Endothelial cell of umbilical vein (primary cell): ENCODE measurements around the gene MTCH2. TPM values are rescaled to one million over a fixed set of nuclear protein-coding genes. Genes with fewer than 3 reads are reported as not detected.

ENCODE experiments used
- BruUV-seq: library from RNA; stranded (reverse); fragments of 400-500 nt; replicated peaks from 2 replicates; lab custom pipeline; 2021; lab: Mats Ljungman, UMichigan
- CTCF ChIA-PET: fragments of 300-600, 350-600 bp; sonication (Branson Sonifier 250); formaldehyde crosslinking; loops from one replicate; lab custom pipeline; 2021; ENCODE audit warnings: antibody characterized with exemption, inconsistent platforms; lab: Charles Lee
- POLR2A ChIA-PET: fragments of 300-600, 350-600 bp; sonication (Branson Sonifier 250); formaldehyde crosslinking; loops from one replicate; lab custom pipeline; 2021; ENCODE audit warnings: antibody characterized with exemption, inconsistent platforms; lab: Charles Lee
- DNase-seq: peaks from one replicate; pipeline ENCODE4 v3.0.0-alpha.2; 2011; ENCODE audit warnings: low read depth, low spot score
- FAIRE-seq: peaks from 2 replicates; lab custom pipeline; 2011; peaks lifted over from hg19 to GRCh38; lab: Jason Lieb, UNC
- H2AFZ ChIP-seq: 2 replicates; pipeline ENCODE4 v1.6.0; 2012; ENCODE audit warnings: low read depth, low read length, control low read depth, inconsistent platforms
- H3K27ac ChIP-seq: 2 replicates; pipeline ENCODE4 v1.5.1; 2011; ENCODE audit warnings: low read depth, mild to moderate bottlenecking, control low read depth, low read length, moderate library complexity; ENCODE audit not compliant: insufficient read depth
- H3K27me3 ChIP-seq, 2 experiments: 2 replicates each; pipeline versions ENCODE4 v1.6.0 to v1.6.1; 2011; ENCODE audit warnings: low read length in 2 of 2, mixed read lengths in 1 of 2; ENCODE audit not compliant: control insufficient read depth in 2 of 2, insufficient read depth in 2 of 2
- H3K36me3 ChIP-seq, 2 experiments: 2 replicates in 1 of 2; 3 replicates in 1 of 2; pipeline ENCODE4 v1.5.1; 2011; ENCODE audit warnings: low read length in 2 of 2, mild to moderate bottlenecking in 1 of 2, moderate library complexity in 1 of 2; ENCODE audit not compliant: control insufficient read depth in 2 of 2, insufficient read depth in 2 of 2; ENCODE audit errors: extremely low read depth in 1 of 2
- H3K4me1 ChIP-seq: 3 replicates; pipeline ENCODE4 v1.5.1; 2011; ENCODE audit warnings: mild to moderate bottlenecking, low read length; ENCODE audit not compliant: control insufficient read depth, insufficient read depth; ENCODE audit errors: extremely low read depth
- H3K4me2 ChIP-seq: 2 replicates; pipeline ENCODE4 v1.6.1; 2011; ENCODE audit warnings: low read length, control low read depth, mixed read lengths; ENCODE audit not compliant: insufficient read depth
- H3K4me3 ChIP-seq, 3 experiments: fragments of 200-600 bp in 1 of 3; sonication (generic), shearing (Covaris generic) in 1 of 3; replicated peaks in 1 of 3; 2 replicates each; pipeline ENCODE4 v1.5.1; 2011 to 2016; ENCODE audit warnings: control low read depth in 3 of 3, low read length in 3 of 3, mild to moderate bottlenecking in 2 of 3, inconsistent platforms in 1 of 3, low read depth in 1 of 3, moderate library complexity in 1 of 3; ENCODE audit not compliant: insufficient read depth in 1 of 3
- H3K79me2 ChIP-seq: 2 replicates; pipeline ENCODE4 v1.6.0; 2012; ENCODE audit warnings: low read length, inconsistent platforms; ENCODE audit not compliant: control insufficient read depth, insufficient read depth
- H3K9ac ChIP-seq: replicated peaks from 2 replicates; pipeline ENCODE3; 2011; ENCODE audit warnings: low read length, control low read depth; ENCODE audit not compliant: insufficient read depth; ENCODE audit errors: extremely low read depth
- H3K9me1 ChIP-seq: replicated peaks from 3 replicates; pipeline ENCODE4 v1.6.0; 2011; ENCODE audit warnings: mild to moderate bottlenecking, low read length; ENCODE audit not compliant: control insufficient read depth, insufficient read depth; ENCODE audit errors: extremely low read depth
- H3K9me3 ChIP-seq: replicated peaks from 2 replicates; pipeline ENCODE4 v1.5.1; 2012; ENCODE audit warnings: low read length, inconsistent platforms; ENCODE audit not compliant: control insufficient read depth, insufficient read depth
- H4K20me1 ChIP-seq: replicated peaks from 2 replicates; pipeline ENCODE3; 2011; ENCODE audit warnings: mild to moderate bottlenecking, low read length; ENCODE audit not compliant: control insufficient read depth, insufficient read depth; ENCODE audit errors: extremely low read depth
- CTCF ChIP-seq, 2 donors: IDR thresholded peaks; 1 replicate in 1 of 2; 2 replicates in 1 of 2; pipeline ENCODE4 v1.5.1; 2011; ENCODE audit warnings: low read length in 2 of 2, mild to moderate bottlenecking in 2 of 2, moderate library complexity in 2 of 2, control low read depth in 1 of 2, inconsistent platforms in 1 of 2, low read depth in 1 of 2; ENCODE audit not compliant: insufficient read depth in 1 of 2; ENCODE audit errors: extremely low read depth in 1 of 2
- EZH2 ChIP-seq: IDR thresholded peaks from 2 replicates; pipeline ENCODE4 v1.6.1; 2012; ENCODE audit warnings: borderline replicate concordance, low read depth, mild to moderate bottlenecking, moderate library complexity, low read length, inconsistent platforms; ENCODE audit not compliant: severe bottlenecking
- FOS ChIP-seq: IDR thresholded peaks from 2 replicates; pipeline ENCODE4 v1.6.1; 2011; ENCODE audit warnings: mild to moderate bottlenecking, low read length, moderate library complexity, borderline replicate concordance; ENCODE audit not compliant: insufficient read depth
- GATA2 ChIP-seq: IDR thresholded peaks from 2 replicates; pipeline ENCODE4 v1.7.0; 2011; ENCODE audit warnings: low read depth, mild to moderate bottlenecking, moderate library complexity, mixed read lengths, low read length; ENCODE audit not compliant: insufficient read length, insufficient read depth
- JUN ChIP-seq: IDR thresholded peaks from 2 replicates; pipeline ENCODE4 v1.6.1; 2011; ENCODE audit warnings: borderline replicate concordance, low read depth; ENCODE audit not compliant: insufficient read length, insufficient read depth
- MYC ChIP-seq: IDR thresholded peaks from one replicate; pipeline ENCODE4 v1.6.1; 2011; ENCODE audit warnings: mild to moderate bottlenecking, low read depth, low read length
- POLR2A ChIP-seq: IDR thresholded peaks from 2 replicates; pipeline ENCODE4 v1.6.1; 2012; ENCODE audit warnings: low read depth, mild to moderate bottlenecking, control low read depth, low read length
- POLR2AphosphoS5 ChIP-seq: IDR thresholded peaks from 2 replicates; pipeline ENCODE4 v1.6.1; 2012; ENCODE audit warnings: low read depth, mild to moderate bottlenecking, control low read depth, low read length, moderate library complexity; ENCODE audit not compliant: insufficient read depth
- dilution Hi-C: fragments of 300-500 bp; cut with MboI; formaldehyde crosslinking; loops from one replicate; pipeline ENCODE4 v1.15.0; 2019; ENCODE audit warnings: low sequenced_read_pairs; ENCODE audit not compliant: extremely low pct_ligation_motif_present
- intact Hi-C: fragments of 100-400 bp; cut with micrococcal nuclease; formaldehyde crosslinking; loops from one replicate; pipeline ENCODE4 v1.10.0; 2022
- polyA plus RNA-seq, 4 experiments: library from polyadenylated mRNA; depleted of rRNA in 3 of 4; stranded (reverse) in 3 of 4; unstranded in 1 of 4; fragments of >200 nt; gene quantifications; 2 replicates each; pipeline versions ENCODE4 v1.2.1 to v1.2.3, GENCODE V29; 2011 to 2012; ENCODE audit warnings: missing spikeins in 1 of 4
- total RNA-seq: library from RNA; stranded (reverse); gene quantifications from 2 replicates; pipeline ENCODE4 v1.2.3, GENCODE V29; 2021
- TF ChIP-seq, protein P1 (sequence below): IDR thresholded peaks from 2 replicates; pipeline ENCODE4 v1.6.1; 2011; ENCODE audit not compliant: insufficient read depth, insufficient read length

Gene MTCH2
- total and polyA plus RNA-seq, 2 donors (not counting 3 experiments of a cell fraction or from before 2014, with no cell fraction given) = 138 to 144 TPM

DNA sequence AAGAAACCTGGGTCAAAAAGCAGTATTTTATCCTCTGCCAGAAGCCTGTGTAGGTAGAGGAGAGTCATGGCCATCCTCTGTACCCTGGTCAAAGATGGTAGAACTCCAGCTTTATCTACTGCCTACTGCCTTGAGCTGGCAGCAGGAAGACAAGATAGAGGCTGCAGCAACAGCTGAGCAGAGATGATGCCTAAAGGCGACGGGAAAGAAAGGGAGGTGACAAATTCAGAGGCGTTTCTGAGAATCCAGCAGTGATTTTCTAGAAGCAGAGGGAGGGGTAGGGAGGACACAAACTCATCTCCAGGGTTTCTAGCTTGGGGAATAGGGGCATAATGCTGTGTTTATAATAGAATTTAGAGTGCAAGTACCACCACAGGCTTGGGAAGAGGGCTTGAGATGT, 32.7 kb downstream of the MTCH2 start:
- CTCF ChIA-PET = no interaction called here
- Histone ChIP-seq H3K9me1 (no peaks in the 10 kb centered on the region), H3K4me2 (no peak overlapping the region), H3K9ac (no peak overlapping the region), H2AFZ (no peak overlapping the region), H3K4me1 (no peaks in the 10 kb centered on the region), H3K27ac (no peak overlapping the region), H4K20me1 (no peaks in the 10 kb centered on the region), H3K9me3 (no peaks in the 10 kb centered on the region), H3K4me3 (no peak overlapping the region), H3K79me2 (no peaks in the 10 kb centered on the region), H3K27me3 (peaks cover 0 to 3% of the 10 kb centered on the region in 2 experiments), H3K36me3 (no peaks in the 10 kb centered on the region)
- dilution Hi-C loops (no loop called here), intact Hi-C loops (no loop called here)
- no peak for TF ChIP-seq FOS
- no peak for FAIRE-seq
- no peak for DNase-seq
- no TSS peak for BruUV-seq
- POLR2A ChIA-PET = no interaction called here

DNA sequence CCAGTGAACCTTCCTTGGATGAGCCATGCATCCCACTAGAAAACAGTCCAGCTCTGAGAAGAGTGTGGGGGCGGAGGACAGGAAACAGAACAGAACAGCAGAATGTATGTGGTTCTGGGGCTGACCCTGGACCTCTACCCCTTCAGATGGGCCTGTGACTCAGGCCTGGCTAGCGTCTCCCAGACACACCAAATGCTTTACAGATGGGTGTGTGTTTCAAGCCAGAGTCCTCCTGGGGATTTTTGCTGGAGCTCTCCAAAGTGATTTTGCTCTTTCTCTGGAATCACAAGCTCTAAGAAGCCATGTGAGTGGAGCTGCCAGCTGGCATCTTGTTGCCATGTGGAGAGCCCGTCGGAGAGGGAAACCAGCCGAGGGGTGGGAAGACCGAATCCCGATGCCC, 35.0 kb downstream of the MTCH2 start:
- TF ChIP-seq FOS = no peak
- no peak for TF ChIP-seq GATA2
- TF ChIP-seq MYC = no peak
- TF ChIP-seq, protein P1, sequence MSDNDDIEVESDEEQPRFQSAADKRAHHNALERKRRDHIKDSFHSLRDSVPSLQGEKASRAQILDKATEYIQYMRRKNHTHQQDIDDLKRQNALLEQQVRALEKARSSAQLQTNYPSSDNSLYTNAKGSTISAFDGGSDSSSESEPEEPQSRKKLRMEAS = no peak
- no peak for TF ChIP-seq POLR2A
- no peak for TF ChIP-seq POLR2AphosphoS5
- TF ChIP-seq JUN = no peak
- no peak for TF ChIP-seq CTCF (IDR thresholded peaks at IDR 0.05; ENCODE audit: extremely low read depth in 1 of 2, insufficient read depth in 1 of 2, low read depth in 1 of 2, low read length in 2 of 2)
- no peak for TF ChIP-seq EZH2
- peaks cover 0 to 3% of the 10 kb centered on the region in 2 experiments for H3K27me3 ChIP-seq
- no peaks in the 10 kb centered on the region for H3K79me2 ChIP-seq
- no peaks in the 10 kb centered on the region for H3K9me3 ChIP-seq
- H3K9me1 ChIP-seq = no peaks in the 10 kb centered on the region
- H3K9ac ChIP-seq = no peak overlapping the region
- no peaks in the 10 kb centered on the region for H4K20me1 ChIP-seq
- no peak for FAIRE-seq
- H3K4me3 ChIP-seq = no peak overlapping the region
- DNase-seq = peak; percentile 34
- no peak overlapping the region for H2AFZ ChIP-seq
- H3K36me3 ChIP-seq = no peaks in the 10 kb centered on the region
- dilution Hi-C loops = no loop called here
- intact Hi-C loops = no loop called here
- BruUV-seq = no TSS peak
- H3K4me2 ChIP-seq = no peak overlapping the region
- no peak overlapping the region for H3K27ac ChIP-seq
- H3K4me1 ChIP-seq = no peaks in the 10 kb centered on the region
- POLR2A ChIA-PET = no interaction called here
- CTCF ChIA-PET = interaction anchor here (0.6 to 1.7 kb wide), 2 partner anchors 9 to 21 kb away, joined by 3 to 12 read pairs; no protein-coding TSS in a partner anchor
